Skeletal muscle tissue (tissue), 4 donors: ENCODE data around the gene KIAA0319L. TPM values are rescaled to one million over a fixed set of nuclear protein-coding genes. Genes with fewer than 3 reads are reported as not detected.

Experiments used
- H3K27ac ChIP-seq: one replicate; pipeline ENCODE4 v1.7.0; 2013; ENCODE audit warnings: mild to moderate bottlenecking, low read depth, low read length, inconsistent platforms
- H3K27me3 ChIP-seq, 3 donors: one replicate each; pipeline ENCODE4 v1.7.0; 2013; ENCODE audit warnings: low read length in 3 of 3; ENCODE audit not compliant: control insufficient read depth in 3 of 3, insufficient read depth in 3 of 3
- H3K36me3 ChIP-seq, 3 donors: one replicate each; pipeline ENCODE4 v1.7.0; 2013; ENCODE audit warnings: low read length in 3 of 3; ENCODE audit not compliant: control insufficient read depth in 3 of 3, insufficient read depth in 3 of 3
- H3K4me1 ChIP-seq, 3 donors: one replicate each; pipeline ENCODE4 v1.7.0; 2013; ENCODE audit warnings: low read length in 3 of 3, mild to moderate bottlenecking in 3 of 3; ENCODE audit not compliant: control insufficient read depth in 3 of 3, insufficient read depth in 3 of 3
- H3K4me3 ChIP-seq, 3 donors: one replicate each; pipeline ENCODE4 v1.7.0; 2013; ENCODE audit warnings: low read length in 3 of 3
- H3K9ac ChIP-seq, 3 donors: one replicate each; pipeline ENCODE4 v1.7.0; 2013; ENCODE audit warnings: low read length in 3 of 3, mild to moderate bottlenecking in 3 of 3, moderate library complexity in 2 of 3, low read depth in 1 of 3
- H3K9me3 ChIP-seq, 3 donors: one replicate each; pipeline ENCODE4 v1.7.0; 2013; ENCODE audit warnings: low read length in 3 of 3; ENCODE audit not compliant: control insufficient read depth in 3 of 3
- total RNA-seq: library from RNA; depleted of rRNA; stranded (reverse); fragments of >200 nt; gene quantifications from one replicate; pipeline ENCODE4 v1.2.3, GENCODE V29; 2014
- donor health status: Osteomylitis.

Gene KIAA0319L
- total RNA-seq, 1 donor from 2014 or later = 18.3 TPM

DNA sequence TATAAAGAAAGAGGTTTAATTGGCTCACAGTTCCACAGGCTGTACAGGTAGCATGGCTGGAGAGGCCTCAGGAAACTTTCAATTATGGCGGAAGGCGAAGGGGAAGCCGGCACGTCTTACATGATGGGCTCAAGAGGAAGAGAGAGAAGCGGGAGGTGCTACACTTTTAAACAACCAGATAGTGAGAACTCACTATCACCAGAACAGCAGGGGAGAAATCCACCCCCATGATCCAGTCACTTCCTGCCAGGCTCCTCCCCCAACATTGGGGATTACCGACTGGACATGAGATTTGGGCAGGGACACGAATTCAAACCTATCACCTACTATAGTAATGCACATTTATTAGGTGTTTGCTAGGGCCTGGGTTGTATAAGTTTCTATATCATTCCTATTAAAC, 170.9 kb downstream of the KIAA0319L start:
- Histone ChIP-seq H3K27me3 (no peaks in the 10 kb centered on the region), H3K4me3 (no peak overlapping the region), H3K9ac (no peak overlapping the region), H3K27ac (no peak overlapping the region), H3K4me1 (no peaks in the 10 kb centered on the region), H3K9me3 (no peaks in the 10 kb centered on the region), H3K36me3 (peaks cover 8 to 23% (median 19%) of the 10 kb centered on the region in 3 donors)

Other genes starting within 250 kb of the KIAA0319L start
- gene NCDN, start 396 bp upstream of the KIAA0319L start, total RNA-seq = 5.7 TPM
- gene TFAP2E, start 15.9 kb upstream of the KIAA0319L start, total RNA-seq = 0.52 TPM
- gene PSMB2, start 84.1 kb upstream of the KIAA0319L start, total RNA-seq = 11.5 TPM
- 10.4 TPM for gene C1orf216, start 161.5 kb upstream of the KIAA0319L start, total RNA-seq
- gene CLSPN, start 212.6 kb upstream of the KIAA0319L start, total RNA-seq = 1.6 TPM